ENCODE measurements around the gene MBOAT1.

Gene MBOAT1

DNA sequence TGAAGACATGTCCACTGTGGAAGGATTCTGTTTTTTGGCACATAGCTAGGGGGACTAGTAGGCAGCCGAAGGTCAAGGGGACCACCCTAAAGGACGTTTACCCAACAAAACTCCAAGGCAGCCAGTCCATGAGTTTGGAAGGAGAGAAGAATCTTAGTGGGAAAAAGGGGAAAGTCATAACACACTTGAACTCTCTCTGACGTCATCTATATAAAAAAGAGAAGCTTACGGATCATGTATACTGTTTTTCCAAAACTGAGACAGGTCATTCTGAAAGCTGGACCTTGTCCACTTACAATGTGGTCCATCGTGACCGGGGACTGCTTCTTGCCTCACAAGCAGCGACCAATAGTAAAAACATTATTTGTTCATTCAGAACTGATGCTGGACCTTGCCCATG lies 95.5 kb downstream of the MBOAT1 start:
- DNase-seq (ENCODE audit: low spot score in 2 of 2), result no peak
- in situ Hi-C loops (cut with MboI; ENCODE audit: low sequenced_read_pairs), result no loop called here
- H3K27me3 ChIP-seq (ENCODE audit: low read depth), result no peaks in the 10 kb centered on the region
- H3K9me3 ChIP-seq, result no peaks in the 10 kb centered on the region
- H3K4me1 ChIP-seq, result no peaks in the 10 kb centered on the region
- H3K4me3 ChIP-seq, result no peak overlapping the region
- H3K36me3 ChIP-seq (replicated peaks), result peaks cover 4% of the 10 kb centered on the region; the same call in 1 of the 2 replicates

DNA sequence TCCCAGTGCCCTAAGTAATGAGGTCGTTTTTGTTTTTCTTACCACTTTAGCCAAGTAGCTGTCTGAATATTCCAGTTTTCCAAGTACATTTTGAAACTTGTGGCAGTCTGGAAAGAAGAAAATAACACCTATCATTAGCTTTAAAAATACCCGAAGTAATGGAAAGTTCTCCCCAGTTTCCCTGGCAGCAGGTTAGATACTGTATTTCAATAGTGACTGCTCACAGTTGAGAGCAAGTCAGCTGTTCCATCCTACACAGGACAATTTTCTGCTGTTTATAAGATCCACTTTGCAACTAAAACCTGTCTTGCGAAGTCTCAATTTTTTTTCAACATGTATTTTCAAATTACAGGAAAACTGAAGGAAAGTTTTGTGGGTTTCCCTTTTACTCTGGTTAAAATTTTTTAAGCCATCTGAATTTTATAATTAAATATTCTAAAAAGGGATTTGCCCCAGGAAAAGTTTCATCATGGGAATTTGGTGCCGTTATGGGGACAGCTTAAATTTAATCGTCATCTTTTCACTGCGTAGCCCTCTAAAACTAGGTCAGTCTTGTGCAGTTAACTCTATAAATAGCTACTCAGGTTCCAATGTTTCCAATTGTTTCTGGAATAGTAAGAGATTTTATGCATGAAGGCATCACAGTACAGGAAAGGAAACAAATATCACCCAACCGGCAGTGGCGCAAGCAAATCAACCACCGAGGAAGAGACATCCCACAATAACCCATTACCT lies 96.9 kb downstream of the MBOAT1 start:
- Histone ChIP-seq H3K27me3 (ENCODE audit: low read depth) (no peaks in the 10 kb centered on the region), H3K36me3 (replicated peaks) (peaks cover 4% of the 10 kb centered on the region; the same call in 1 of the 2 replicates), H3K9me3 (no peaks in the 10 kb centered on the region), H3K4me3 (no peak overlapping the region), H3K4me1 (no peaks in the 10 kb centered on the region)
- DNase-seq (ENCODE audit: low spot score in 2 of 2), result no peak
- in situ Hi-C loops (cut with MboI; ENCODE audit: low sequenced_read_pairs), result no loop called here

DNA sequence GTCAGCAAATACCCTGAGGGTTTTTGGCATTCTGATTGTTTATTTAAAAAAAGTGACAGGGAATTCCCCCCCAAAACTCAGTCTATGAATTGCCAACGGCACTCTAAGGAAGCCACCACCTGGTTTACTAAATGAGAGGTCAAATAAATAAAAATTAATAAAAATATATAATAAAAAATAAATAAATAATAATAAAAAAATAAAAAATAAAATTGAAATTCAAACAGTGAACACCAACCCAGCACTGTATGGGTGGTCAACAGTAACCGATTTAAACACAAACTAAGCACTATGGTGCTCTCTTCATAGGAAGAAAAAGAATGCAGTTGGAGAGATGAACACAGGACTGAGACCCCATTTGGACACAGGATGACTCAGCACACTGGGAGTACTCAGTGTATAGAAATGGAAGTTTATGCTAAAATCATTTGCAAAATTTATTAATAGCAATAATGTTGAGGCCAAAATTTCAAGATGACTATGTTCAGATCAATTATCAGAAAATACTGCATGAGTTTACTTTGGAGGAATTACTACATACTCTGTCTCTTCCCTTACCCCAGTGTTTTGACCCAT lies 98.5 kb downstream of the MBOAT1 start:
- H3K36me3 ChIP-seq (replicated peaks), result peaks cover 4% of the 10 kb centered on the region; the same call in 1 of the 2 replicates
- in situ Hi-C loops (cut with MboI; ENCODE audit: low sequenced_read_pairs), result no loop called here
- no peaks in the 10 kb centered on the region for H3K4me1 ChIP-seq
- no peak for DNase-seq (ENCODE audit: low spot score in 2 of 2)
- no peaks in the 10 kb centered on the region for H3K27me3 ChIP-seq (ENCODE audit: low read depth)
- H3K9me3 ChIP-seq, result no peaks in the 10 kb centered on the region
- H3K4me3 ChIP-seq, result no peak overlapping the region

DNA sequence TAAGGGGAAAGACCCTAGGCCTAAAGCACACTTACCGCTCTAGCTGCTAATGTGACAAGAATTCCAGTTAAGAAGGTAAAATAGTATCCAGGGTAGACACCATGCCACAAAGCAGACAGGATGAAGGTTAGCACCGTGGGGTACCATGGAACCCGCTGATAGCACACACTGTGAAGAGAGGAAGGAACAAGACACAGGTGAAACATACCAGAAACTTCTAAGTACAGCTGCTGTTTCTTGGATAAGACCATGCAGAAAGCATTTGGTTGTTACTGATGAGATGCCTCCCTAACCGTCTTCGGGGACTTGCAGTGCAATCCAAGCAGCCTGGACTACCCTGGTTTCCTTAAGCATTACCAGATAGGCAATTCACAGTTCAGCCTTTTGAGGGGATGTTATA lies 99.4 kb downstream of the MBOAT1 start:
- no peaks in the 10 kb centered on the region for H3K9me3 ChIP-seq
- in situ Hi-C loops (cut with MboI; ENCODE audit: low sequenced_read_pairs), result no loop called here
- no peak overlapping the region for H3K4me3 ChIP-seq
- no peak for DNase-seq (ENCODE audit: low spot score in 2 of 2)
- H3K27me3 ChIP-seq (ENCODE audit: low read depth), result no peaks in the 10 kb centered on the region
- H3K36me3 ChIP-seq (replicated peaks), result peaks cover 4% of the 10 kb centered on the region; the same call in 1 of the 2 replicates
- H3K4me1 ChIP-seq, result no peaks in the 10 kb centered on the region

DNA sequence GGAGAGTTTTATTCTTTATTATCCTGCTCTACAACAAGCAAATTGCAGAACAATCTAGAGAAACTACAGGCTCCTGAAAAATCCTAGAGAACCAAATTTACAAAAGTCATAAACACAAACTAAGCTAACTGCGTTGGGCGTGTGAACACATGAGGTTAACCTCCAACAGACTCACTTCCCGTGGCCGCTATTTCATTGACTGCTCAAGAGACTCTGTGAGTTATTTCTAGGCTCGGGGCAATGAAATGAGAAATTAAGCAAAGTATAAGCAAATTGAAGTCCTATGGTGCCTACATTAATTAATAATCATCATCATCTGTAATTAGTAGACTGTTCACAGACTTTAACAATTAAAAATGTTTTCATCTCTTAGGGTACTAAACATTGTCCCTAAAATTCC lies 100.0 kb downstream of the MBOAT1 start:
- in situ Hi-C loops (cut with MboI; ENCODE audit: low sequenced_read_pairs), result no loop called here
- no peaks in the 10 kb centered on the region for H3K4me1 ChIP-seq
- H3K4me3 ChIP-seq, result no peak overlapping the region
- no peak for DNase-seq (ENCODE audit: low spot score in 2 of 2)
- no peaks in the 10 kb centered on the region for H3K9me3 ChIP-seq
- H3K27me3 ChIP-seq (ENCODE audit: low read depth), result no peaks in the 10 kb centered on the region
- H3K36me3 ChIP-seq (replicated peaks), result peaks cover 4% of the 10 kb centered on the region; the same call in 1 of the 2 replicates

DNA sequence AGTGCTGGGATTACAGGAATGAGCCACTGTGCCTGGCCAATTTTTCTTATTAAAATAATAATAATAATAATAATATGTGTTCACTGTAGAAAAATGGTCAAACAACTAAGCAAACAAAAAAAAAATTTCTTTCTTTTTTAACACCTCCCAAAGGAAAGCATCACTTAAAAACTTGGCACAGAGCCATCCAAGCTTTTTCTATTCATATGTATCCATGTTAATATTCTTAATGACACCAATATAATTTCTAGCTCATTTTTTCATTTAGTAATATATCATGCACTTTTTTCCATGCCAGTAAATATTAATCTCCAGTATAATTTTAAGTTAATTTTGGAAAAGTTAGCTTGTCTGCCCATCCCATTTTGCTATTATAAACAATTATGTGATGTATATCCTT lies 101.8 kb downstream of the MBOAT1 start:
- H3K4me3 ChIP-seq, result no peak overlapping the region
- no peaks in the 10 kb centered on the region for H3K9me3 ChIP-seq
- no peak for DNase-seq (ENCODE audit: low spot score in 2 of 2)
- H3K4me1 ChIP-seq, result no peaks in the 10 kb centered on the region
- H3K36me3 ChIP-seq (replicated peaks), result peaks cover 4% of the 10 kb centered on the region; the same call in 1 of the 2 replicates
- in situ Hi-C loops (cut with MboI; ENCODE audit: low sequenced_read_pairs), result no loop called here
- no peaks in the 10 kb centered on the region for H3K27me3 ChIP-seq (ENCODE audit: low read depth)

DNA sequence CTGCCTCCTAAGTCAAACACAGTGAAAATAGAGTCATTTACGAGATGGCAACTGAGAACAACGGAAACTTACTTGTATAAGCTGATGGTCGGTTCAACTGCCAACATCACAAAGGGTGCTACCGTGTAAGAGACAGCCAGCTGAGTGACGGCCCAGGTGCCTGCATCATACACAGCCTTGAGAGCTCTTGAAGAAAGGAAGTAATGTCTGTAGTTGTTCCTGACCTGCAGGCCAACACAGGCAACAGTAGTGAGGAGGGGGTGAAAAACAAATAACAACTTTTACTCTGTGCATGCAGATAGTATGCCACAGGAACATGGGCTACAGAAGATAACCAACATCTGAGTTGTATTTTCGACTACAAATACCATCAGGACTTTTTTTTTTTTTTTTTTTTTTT lies 102.7 kb downstream of the MBOAT1 start:
- no peak for DNase-seq (ENCODE audit: low spot score in 2 of 2)
- no peaks in the 10 kb centered on the region for H3K9me3 ChIP-seq
- H3K4me1 ChIP-seq, result no peaks in the 10 kb centered on the region
- H3K36me3 ChIP-seq (replicated peaks), result peaks cover 4% of the 10 kb centered on the region; the same call in 1 of the 2 replicates
- H3K27me3 ChIP-seq (ENCODE audit: low read depth), result no peaks in the 10 kb centered on the region
- H3K4me3 ChIP-seq, result no peak overlapping the region
- in situ Hi-C loops (cut with MboI; ENCODE audit: low sequenced_read_pairs), result no loop called here

DNA sequence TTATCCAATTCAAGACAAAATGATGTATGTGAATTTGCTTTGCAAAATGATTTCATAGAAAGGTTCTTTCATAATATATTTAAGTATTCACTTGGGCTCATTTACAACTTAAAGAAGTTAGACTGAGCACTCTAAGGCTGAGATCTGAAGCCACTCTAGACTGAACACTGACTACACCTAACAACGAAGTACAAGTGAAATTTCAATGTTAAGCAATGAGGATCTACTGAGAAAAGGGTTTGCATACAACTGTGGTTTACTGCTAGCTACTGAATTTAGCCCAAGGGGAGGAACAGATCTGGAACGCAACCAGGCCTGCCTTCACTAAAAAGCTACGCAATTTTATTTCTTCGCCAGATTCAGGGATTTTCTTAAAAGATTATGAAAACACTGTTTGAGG lies 106.4 kb downstream of the MBOAT1 start:
- in situ Hi-C loops (cut with MboI; ENCODE audit: low sequenced_read_pairs), result no loop called here
- no peak for DNase-seq (ENCODE audit: low spot score in 2 of 2)

DNA sequence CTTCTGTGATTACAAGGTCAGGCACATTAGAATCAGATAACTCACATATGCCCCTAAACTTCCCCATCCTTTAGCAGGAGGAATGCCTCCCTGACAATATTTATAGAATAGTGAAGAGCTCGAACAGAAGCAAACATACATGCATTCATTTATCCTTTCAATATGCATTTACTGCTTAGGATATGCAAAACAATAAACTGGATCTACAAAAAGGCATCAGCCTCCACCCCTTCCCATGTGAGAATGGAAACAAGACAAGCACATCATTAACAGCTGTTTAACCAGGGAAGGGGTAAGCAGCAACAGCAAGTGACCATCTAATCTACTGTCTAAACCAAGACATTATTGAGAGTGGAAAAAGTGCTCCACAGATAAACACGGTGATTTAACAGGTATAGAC lies 107.6 kb downstream of the MBOAT1 start:
- Histone ChIP-seq H3K36me3 (replicated peaks) (no peaks in the 10 kb centered on the region), H3K4me1 (no peaks in the 10 kb centered on the region), H3K9me3 (no peaks in the 10 kb centered on the region), H3K4me3 (no peak overlapping the region), H3K27me3 (ENCODE audit: low read depth) (no peaks in the 10 kb centered on the region)
- in situ Hi-C loops (cut with MboI; ENCODE audit: low sequenced_read_pairs), result no loop called here
- DNase-seq (ENCODE audit: low spot score in 2 of 2), result no peak

More for the DNA sequence above, 106.4 kb downstream of the MBOAT1 start:
- H3K4me3 ChIP-seq, result no peak overlapping the region
- no peaks in the 10 kb centered on the region for H3K27me3 ChIP-seq (ENCODE audit: low read depth)
- no peaks in the 10 kb centered on the region for H3K36me3 ChIP-seq (replicated peaks)
- no peaks in the 10 kb centered on the region for H3K9me3 ChIP-seq
- H3K4me1 ChIP-seq, result no peaks in the 10 kb centered on the region

DNA sequence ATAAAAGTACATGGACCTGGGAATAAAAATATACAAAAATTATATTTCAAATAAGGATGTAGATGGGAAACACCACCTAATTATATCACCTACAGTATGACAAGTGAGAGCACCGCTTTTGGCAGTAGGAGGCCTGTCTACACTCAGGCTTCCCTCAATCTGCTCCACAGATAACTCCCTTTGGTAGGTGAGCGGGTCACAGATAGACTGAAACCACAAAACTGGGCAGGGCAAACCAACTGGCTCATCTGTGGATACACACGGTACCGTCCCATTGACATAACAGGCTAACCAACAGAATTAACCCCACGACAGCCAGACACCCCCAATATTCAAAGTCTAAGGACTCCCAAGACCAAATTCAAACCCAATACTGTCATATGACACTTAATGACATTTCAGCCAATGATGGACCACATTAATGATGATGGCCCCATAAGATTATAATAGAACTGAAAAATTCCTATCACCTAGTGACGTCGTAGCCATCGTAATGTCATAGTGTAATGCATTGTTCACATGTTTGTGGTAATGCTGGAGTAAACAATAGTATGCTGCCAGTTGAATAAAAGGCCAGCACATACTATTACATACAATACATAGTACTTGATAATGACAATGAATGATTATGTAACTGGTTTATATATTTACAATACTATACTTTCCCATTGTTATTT lies 109.7 kb downstream of the MBOAT1 start:
- DNase-seq (ENCODE audit: low spot score in 2 of 2), result no peak
- Histone ChIP-seq H3K9me3 (no peaks in the 10 kb centered on the region), H3K4me3 (no peak overlapping the region), H3K36me3 (replicated peaks) (no peaks in the 10 kb centered on the region), H3K4me1 (no peaks in the 10 kb centered on the region), H3K27me3 (ENCODE audit: low read depth) (no peaks in the 10 kb centered on the region)
- in situ Hi-C loops (cut with MboI; ENCODE audit: low sequenced_read_pairs), result no loop called here

DNA sequence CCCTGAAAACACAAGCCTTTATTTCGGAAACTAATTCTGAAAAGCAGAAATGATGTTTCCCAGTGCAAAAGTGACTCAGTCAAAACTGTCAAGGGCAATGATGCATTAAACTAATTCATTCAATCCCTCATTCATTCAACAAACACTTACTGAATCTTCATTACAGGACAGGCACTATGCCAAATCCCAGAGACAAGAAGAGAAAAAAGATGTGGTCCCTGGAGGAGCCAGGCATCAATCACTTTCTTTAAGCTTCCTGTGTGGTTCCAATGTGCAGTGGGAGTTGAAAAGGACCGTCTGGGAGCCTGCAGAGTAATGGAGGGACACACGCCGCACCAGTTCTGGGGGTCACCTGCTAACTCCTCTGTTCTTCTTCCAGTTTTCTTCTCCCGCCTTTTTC lies 113.1 kb downstream of the MBOAT1 start:
- DNase-seq (ENCODE audit: low spot score in 2 of 2), result no peak
- H3K27me3 ChIP-seq (ENCODE audit: low read depth), result no peaks in the 10 kb centered on the region
- H3K4me1 ChIP-seq, result no peaks in the 10 kb centered on the region
- H3K9me3 ChIP-seq, result no peaks in the 10 kb centered on the region
- in situ Hi-C loops (cut with MboI; ENCODE audit: low sequenced_read_pairs), result loop anchor here (10.0 kb wide), 1 partner anchor 426 kb away; no protein-coding TSS in a partner anchor
- no peaks in the 10 kb centered on the region for H3K36me3 ChIP-seq (replicated peaks)
- no peak overlapping the region for H3K4me3 ChIP-seq

DNA sequence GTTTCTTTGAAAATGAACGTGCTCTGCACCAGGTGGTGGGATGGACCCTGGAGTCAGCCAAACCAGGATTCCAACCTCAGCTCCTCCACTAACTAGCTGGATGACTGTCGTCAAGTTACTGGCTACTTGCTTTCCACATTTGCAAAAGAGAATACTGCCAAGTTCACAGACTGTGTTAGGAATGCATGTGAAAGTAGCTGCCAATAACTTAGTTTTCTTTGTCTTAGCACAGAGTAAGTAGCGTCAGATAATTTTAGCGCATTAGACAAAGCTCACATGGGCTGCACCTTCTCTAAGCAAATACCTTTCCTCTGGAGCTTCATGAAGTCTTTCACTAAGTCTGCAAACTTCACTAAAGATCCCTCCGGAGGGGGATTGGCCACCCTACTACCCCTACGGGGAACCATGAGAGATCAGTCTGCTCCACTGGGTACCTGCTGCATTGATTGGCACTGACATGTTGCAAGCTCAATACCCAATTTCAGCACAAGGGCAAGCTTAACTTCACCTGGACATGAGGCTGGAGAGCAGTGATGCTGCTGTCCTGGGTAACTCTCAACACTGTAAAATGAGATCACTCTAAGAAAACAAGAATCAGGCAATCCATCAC lies 113.9 kb downstream of the MBOAT1 start:
- Histone ChIP-seq H3K27me3 (ENCODE audit: low read depth) (no peaks in the 10 kb centered on the region), H3K4me3 (no peak overlapping the region), H3K36me3 (replicated peaks) (no peaks in the 10 kb centered on the region), H3K4me1 (no peaks in the 10 kb centered on the region), H3K9me3 (no peaks in the 10 kb centered on the region)
- in situ Hi-C loops (cut with MboI; ENCODE audit: low sequenced_read_pairs), result loop anchor here (10.0 kb wide), 1 partner anchor 426 kb away; no protein-coding TSS in a partner anchor
- no peak for DNase-seq (ENCODE audit: low spot score in 2 of 2)

DNA sequence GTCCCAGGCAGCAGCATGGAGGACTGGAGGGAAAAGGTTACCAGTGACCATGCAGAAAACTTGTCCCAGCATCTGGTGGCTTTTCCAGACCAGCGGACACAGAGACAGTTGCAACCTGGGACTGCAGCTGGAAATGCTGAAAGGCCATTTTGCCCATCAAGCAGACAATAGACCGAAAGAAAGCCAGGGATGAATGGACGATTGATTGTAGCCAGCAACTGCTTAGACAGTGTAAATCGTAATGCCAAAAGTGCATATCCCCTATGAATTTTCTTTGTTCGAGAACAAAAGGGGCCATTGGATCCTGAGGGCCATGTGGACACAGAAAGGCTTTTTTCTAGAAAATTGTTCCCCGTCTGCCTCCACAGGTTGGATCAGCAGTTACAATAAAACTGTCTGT lies 115.7 kb downstream of the MBOAT1 start:
- no peak overlapping the region for H3K4me3 ChIP-seq
- in situ Hi-C loops (cut with MboI; ENCODE audit: low sequenced_read_pairs), result loop anchor here (10.0 kb wide), 1 partner anchor 428 kb away; no protein-coding TSS in a partner anchor
- no peaks in the 10 kb centered on the region for H3K4me1 ChIP-seq
- no peak for DNase-seq (ENCODE audit: low spot score in 2 of 2)
- no peaks in the 10 kb centered on the region for H3K9me3 ChIP-seq
- no peaks in the 10 kb centered on the region for H3K36me3 ChIP-seq (replicated peaks)
- H3K27me3 ChIP-seq (ENCODE audit: low read depth), result no peaks in the 10 kb centered on the region

DNA sequence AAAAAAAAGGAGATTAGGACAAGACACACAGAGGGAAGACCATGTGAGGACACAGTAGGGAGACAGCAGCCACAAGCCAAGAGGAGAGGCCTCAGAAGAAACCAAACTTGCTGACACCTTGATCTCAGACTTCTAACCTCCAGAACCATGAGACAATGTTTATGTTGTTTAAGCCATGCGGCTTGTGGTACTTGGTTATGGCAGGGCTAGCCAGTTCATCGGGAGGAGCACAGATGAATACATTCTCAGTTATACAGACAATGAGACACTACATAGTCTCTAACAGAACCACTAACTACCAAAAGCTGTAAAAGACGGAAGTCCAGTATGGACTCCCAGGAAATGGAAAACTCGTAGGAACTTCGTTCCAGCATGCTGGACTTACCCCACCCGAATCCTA lies 116.8 kb downstream of the MBOAT1 start:
- Histone ChIP-seq H3K4me1 (no peaks in the 10 kb centered on the region), H3K4me3 (no peak overlapping the region), H3K36me3 (replicated peaks) (no peaks in the 10 kb centered on the region), H3K27me3 (ENCODE audit: low read depth) (no peaks in the 10 kb centered on the region), H3K9me3 (no peaks in the 10 kb centered on the region)
- no peak for DNase-seq (ENCODE audit: low spot score in 2 of 2)
- in situ Hi-C loops (cut with MboI; ENCODE audit: low sequenced_read_pairs), result loop anchor here (10.0 kb wide), 1 partner anchor 429 kb away; no protein-coding TSS in a partner anchor

Measured in HAP-1 (cell line).